GM18909 (cell line): ENCODE measurements around the gene RRM1.
A peak's percentile ranks its signal among the peaks of the same experiment; 100 is the strongest.
"Not testable (repeated sequence)": the region's sequence is repeated elsewhere in the genome, so short reads cannot be mapped to it uniquely, and the experiment has no call there.

Experiments
- ATAC-seq: cut with Tn5 transposase; IDR thresholded peaks from one replicate; pipeline ENCODE4 v1.9.1; 2021; ENCODE audit warnings: mild to moderate bottlenecking; ENCODE audit not compliant: unreplicated experiment, poor library complexity

Gene RRM1

GRCh38 chr11:4094348-4095291 is at the start of gene RRM1:
TSS of gene RRM1 (plus strand) at chr11:4094799. CDS start at chr11:4095013, 214 bp downstream.
- ATAC-seq = peak; percentile 95

DNA sequence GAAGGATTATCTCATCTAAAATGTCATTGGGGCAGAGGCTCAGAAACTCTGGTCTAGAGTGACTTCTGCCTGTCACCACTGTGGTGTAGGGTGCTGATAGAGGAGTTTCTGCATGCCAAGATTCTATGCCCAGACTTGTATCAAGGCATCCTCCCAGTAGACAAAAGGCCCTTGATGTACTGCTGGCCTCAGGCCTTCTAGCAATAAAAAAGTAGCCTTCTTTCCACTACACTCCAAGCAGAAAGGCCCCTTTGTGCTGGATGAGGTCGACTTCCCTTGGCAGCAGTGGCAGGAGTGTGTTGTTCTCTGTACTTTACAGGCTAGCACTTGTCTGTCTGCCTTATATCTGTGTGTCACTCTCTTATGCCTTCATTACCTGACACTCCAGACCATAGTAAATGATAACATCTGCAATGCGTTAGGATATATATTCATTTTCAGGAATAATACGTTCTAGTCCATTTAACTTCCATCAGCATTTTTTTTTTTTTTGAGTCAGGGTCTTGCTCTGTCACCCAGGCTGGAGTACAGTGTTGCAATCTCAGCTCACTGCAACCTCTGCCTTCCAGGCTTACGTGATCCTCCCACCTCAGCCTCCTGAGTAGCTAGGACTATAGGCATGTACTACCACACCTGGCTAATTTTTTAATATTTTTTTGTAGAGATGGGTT is 49.5 kb upstream of the RRM1 start:
- no peak for ATAC-seq

DNA sequence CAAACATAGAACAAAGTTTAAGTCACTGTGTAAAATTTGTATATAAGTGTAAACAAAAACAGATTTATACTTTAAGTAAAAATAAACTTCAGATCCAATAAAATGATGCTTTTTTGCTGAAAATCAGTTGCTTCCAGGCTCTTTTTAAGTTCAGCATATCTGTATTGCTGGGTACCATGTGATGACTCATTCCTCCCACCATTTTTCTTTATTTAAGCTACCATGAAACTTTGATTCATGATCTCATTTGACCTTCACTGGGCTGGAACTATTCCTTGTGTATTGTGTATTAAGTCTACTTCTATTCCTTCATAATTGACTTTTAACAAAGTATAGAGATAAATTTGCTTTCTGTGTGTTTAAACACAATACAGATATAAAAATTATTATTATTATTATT is 46.3 kb upstream of the RRM1 start:
- no peak for ATAC-seq

DNA sequence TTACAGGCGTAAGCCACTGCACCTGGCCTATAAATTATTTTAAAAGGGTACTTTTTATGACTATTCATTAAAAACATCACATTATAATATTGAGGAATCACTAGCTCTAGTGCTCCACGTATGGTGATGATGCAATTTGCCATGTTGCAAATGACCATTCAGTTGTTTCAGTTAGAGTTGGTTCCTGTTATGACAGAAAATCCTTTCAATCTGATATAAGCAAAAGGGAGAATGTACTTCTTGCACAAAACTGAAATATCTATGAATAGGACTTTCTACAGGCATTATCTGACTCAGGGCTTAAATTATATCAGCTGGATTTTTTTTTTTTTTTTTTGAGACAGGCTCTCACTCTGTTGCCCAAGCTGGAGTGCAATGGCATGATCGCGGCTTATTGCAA is 45.6 kb upstream of the RRM1 start:
- ATAC-seq = no peak

- no peak for ATAC-seq
Observed at GRCh38 chr11:4050138-4050537, 44.5 kb upstream of the RRM1 start.

DNA sequence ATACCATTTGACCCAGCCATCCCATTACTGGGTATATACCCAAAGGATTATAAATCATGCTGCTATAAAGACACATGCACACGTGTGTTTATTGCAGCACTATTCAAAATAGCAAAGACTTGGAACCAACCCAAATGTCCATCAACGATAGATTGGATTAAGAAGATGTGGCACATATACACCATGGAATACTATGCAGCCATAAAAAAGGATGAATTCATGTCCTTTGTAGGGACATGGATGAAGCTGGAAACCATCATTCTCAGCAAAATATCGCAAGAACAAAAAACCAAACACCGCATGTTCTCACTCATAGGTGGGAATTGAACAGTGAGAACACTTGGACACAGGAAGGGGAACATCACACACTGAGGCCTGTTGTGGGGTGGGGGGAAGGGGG is 41.4 kb upstream of the RRM1 start:
- not testable (repeated sequence) for ATAC-seq

GRCh38 chr11:4054643-4055042 is 40.0 kb upstream of the RRM1 start:
- no peak for ATAC-seq

DNA sequence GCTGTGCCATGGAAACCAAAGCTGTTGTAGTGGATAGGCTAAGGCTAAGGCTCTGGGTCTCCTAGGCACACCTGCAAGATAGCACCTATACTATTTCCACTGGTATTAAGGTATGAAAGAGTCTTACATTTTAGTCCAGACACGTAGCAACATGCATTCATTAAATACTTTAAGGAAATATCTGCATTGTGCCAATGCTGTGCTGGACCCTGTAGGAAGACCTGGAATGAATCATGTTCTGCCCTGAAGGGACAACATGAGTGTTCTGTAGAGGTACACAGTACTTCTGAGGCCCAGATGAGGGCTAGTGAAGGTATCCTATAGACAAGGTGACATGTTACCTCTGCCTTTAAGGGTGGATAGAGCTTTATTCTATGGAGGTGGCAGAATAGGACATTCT is 35.2 kb upstream of the RRM1 start:
- ATAC-seq = no peak

GRCh38 chr11:4060182-4060923 is 34.2 kb upstream of the RRM1 start:
- ATAC-seq = no peak

GRCh38 chr11:4061700-4062099 is 32.9 kb upstream of the RRM1 start:
- no peak for ATAC-seq

GRCh38 chr11:4063348-4063747 is 31.3 kb upstream of the RRM1 start:
- no peak for ATAC-seq

GRCh38 chr11:4064278-4064955 is 30.2 kb upstream of the RRM1 start:
- ATAC-seq = no peak

DNA sequence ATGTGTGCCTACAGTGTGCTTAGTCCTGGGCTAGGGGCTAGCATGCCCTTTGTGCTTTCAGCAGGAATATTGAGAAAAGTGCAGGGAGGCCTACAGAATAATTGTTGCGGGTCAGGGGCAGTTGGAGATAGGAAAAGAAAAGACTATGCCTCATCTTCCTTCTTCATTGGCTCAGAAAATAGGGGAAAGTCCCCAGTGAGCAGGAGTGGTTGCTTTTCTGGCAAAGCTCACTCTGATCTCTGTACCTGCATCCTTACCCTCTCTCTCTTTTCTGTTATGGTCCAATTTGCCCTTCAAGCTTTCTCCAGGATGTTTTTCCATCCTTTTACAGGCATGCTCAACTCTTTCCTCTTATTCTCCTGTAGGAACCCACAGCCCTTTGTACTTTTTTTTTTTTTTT is 29.5 kb upstream of the RRM1 start:
- ATAC-seq = no peak

- ATAC-seq = no peak
Observed at GRCh38 chr11:4065601-4066377, 28.8 kb upstream of the RRM1 start.

DNA sequence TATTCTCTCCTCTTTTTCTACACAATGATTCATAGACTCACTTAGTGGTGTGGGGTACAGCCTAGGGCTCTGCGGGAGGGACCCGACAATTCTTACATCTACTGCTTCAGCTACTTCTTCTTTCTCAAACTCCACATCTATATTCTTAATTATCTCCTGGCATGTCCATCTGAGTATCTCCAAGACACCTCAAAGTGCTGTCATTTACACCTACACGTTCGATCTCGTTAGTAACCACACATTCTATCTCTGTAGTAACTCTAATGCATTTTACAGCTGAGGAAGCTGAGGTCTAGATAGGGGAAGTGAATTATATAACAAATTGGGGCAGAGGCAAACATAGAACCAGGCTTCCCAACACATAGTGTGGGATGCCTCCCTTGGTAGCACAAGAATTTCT is 27.7 kb upstream of the RRM1 start:
- no peak for ATAC-seq

GRCh38 chr11:4068962-4069361 is 25.6 kb upstream of the RRM1 start:
- no peak for ATAC-seq

GRCh38 chr11:4071325-4071724 is 23.3 kb upstream of the RRM1 start:
- no peak for ATAC-seq

DNA sequence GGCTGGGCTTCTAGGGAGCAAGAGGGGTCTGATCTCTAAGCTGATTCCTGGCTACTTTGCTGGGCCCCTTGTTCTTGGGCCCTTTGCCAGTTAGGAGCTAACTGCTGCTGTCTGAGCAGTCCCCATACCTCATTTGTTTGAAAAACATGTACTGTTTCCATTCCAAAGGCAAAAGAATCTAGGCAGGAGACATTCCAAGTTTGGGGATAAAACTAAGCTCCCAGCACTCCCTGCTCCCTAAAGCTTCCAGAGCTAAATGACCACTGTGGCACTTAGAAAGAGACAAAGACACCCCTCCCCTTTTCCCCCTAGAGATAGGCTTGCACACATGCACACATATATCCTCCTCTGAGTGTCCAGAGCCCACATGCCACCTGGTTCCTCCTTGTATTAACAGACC is 22.7 kb upstream of the RRM1 start:
- no peak for ATAC-seq

DNA sequence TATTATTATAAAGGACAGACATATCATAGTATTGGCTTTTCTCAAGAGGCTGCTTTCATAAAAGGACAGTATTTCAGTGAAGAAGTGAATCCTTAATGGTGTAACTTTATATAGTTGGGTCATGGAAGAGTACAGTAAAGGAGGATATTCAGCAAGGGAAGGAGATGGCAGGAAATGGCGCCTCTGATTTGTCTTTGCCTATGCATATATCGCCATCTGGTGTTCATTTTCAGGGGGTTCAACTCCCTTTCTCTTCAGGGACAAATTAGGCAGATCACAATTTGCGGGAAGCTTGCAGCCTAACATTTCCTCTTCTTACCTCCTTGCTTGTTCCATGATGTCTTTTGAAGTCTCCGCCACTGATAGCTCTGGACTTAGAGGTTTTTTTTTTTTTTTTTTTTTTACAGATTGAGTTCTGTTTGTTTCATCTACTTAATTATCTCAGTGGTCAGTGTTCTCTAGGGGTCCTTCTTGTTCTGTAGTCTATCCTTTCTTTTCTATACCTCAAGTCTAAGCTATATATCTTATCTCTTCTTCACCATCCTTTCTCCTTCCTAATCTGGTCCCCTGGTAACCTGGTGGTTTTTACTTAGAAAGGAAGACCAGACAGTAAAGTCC is 21.8 kb upstream of the RRM1 start:
- no peak for ATAC-seq
